GM12878 (cell line): Measurements from ENCODE around the gene SOX5. TPM values are rescaled to one million over a fixed set of nuclear protein-coding genes. Genes with fewer than 3 reads are reported as not detected.

Experiments
- ATAC-seq: fragments of 200-7000 bp; cut with Tn5 transposase; 3 replicates; pipeline ENCODE4 v1.9.1; 2020; ENCODE audit warnings: mild to moderate bottlenecking, moderate library complexity
- BruUV-seq: library from RNA; stranded (reverse); fragments of 400-500 nt; replicated peaks from 2 replicates; lab custom pipeline; 2021; lab: Mats Ljungman, UMichigan
- CTCF ChIA-PET: fragments of 300-600 bp; sonication (Branson Sonifier 250); formaldehyde crosslinking; extraction: SDS; loops from one replicate; lab custom pipeline; 2021; ENCODE audit warnings: inconsistent platforms; lab: Yijun Ruan, JAX
- POLR2A ChIA-PET: fragments of 350-600 bp; formaldehyde crosslinking; extraction: SDS; loops from one replicate; lab custom pipeline; 2021; ENCODE audit warnings: inconsistent platforms; lab: Charles Lee
- RAD21 ChIA-PET: fragments of 300-600 bp; sonication (Branson Sonifier 250); formaldehyde crosslinking; loops from one replicate; lab custom pipeline; 2023; ENCODE audit warnings: antibody characterized with exemption; ENCODE audit not compliant: unreplicated experiment; lab: Charles Lee
- SMC1A ChIA-PET: fragments of 300-600 bp; sonication (Branson Sonifier 250); formaldehyde crosslinking; loops from one replicate; lab custom pipeline; 2023; ENCODE audit not compliant: unreplicated experiment, uncharacterized antibody; lab: Charles Lee
- DNase-seq: peaks from one replicate; pipeline ENCODE4 v3.0.0-alpha.2; 2011; ENCODE audit warnings: low read depth, low spot score
- FAIRE-seq: peaks from 3 replicates; lab custom pipeline; 2011; peaks lifted over from hg19 to GRCh38; lab: Jason Lieb, UNC
- H2AFZ ChIP-seq: 2 replicates; pipeline ENCODE4 v1.6.0; 2011; ENCODE audit warnings: low read depth, low read length, control low read depth; ENCODE audit not compliant: control insufficient read depth
- H3K27ac ChIP-seq: 2 replicates; pipeline ENCODE4 v1.5.1; 2011; ENCODE audit warnings: control low read depth; ENCODE audit not compliant: control insufficient read depth, insufficient read depth
- H3K27me3 ChIP-seq, 2 experiments: replicated peaks in 1 of 2; 2 replicates each; pipeline versions ENCODE4 v1.6.0 to v1.6.1; 2011; ENCODE audit warnings: low read length in 1 of 2; ENCODE audit not compliant: control insufficient read depth in 2 of 2, insufficient read depth in 2 of 2
- H3K36me3 ChIP-seq, 2 experiments: 2 replicates each; pipeline ENCODE4 v1.5.1; 2011; ENCODE audit warnings: low read length in 1 of 2; ENCODE audit not compliant: control insufficient read depth in 2 of 2, insufficient read depth in 2 of 2
- H3K4me1 ChIP-seq: 2 replicates; pipeline ENCODE4 v1.6.1; 2011; ENCODE audit warnings: mild to moderate bottlenecking, low read length, moderate library complexity, mixed read lengths; ENCODE audit not compliant: control insufficient read depth, insufficient read depth
- H3K4me2 ChIP-seq: 2 replicates; pipeline ENCODE4 v1.6.0; 2011; ENCODE audit warnings: control low read depth; ENCODE audit not compliant: control insufficient read depth, insufficient read depth
- H3K4me3 ChIP-seq: fragments of 200-600 bp; sonication (generic); 2 replicates; pipeline ENCODE4 v1.5.1; 2016
- H3K79me2 ChIP-seq: 2 replicates; pipeline ENCODE4 v1.6.0; 2011; ENCODE audit warnings: low read length; ENCODE audit not compliant: control insufficient read depth, insufficient read depth
- H3K9ac ChIP-seq: 2 replicates; pipeline ENCODE4 v1.8.0; 2011; ENCODE audit warnings: low read length, control low read depth, mixed read lengths; ENCODE audit not compliant: control insufficient read depth, insufficient read depth
- H3K9me3 ChIP-seq: replicated peaks from 3 replicates; pipeline ENCODE4 v1.5.1; 2011; ENCODE audit warnings: mild to moderate bottlenecking, low read length; ENCODE audit not compliant: control insufficient read depth, insufficient read depth
- H4K20me1 ChIP-seq: 2 replicates; pipeline ENCODE4 v1.6.0; 2011; ENCODE audit not compliant: control insufficient read depth, insufficient read depth
- CREB1 ChIP-seq: IDR thresholded peaks from 2 replicates; pipeline ENCODE4 v1.6.1; 2012; ENCODE audit warnings: low read depth, mild to moderate bottlenecking, inconsistent platforms
- CREM ChIP-seq: IDR thresholded peaks from 2 replicates; pipeline ENCODE4 v1.6.1; 2014; ENCODE audit warnings: antibody characterized with exemption, low read depth
- EED ChIP-seq: sonication (generic); IDR thresholded peaks from 2 replicates; pipeline ENCODE4 v1.6.1; 2016; ENCODE audit warnings: antibody characterized with exemption, low read depth
- IRF4 ChIP-seq: IDR thresholded peaks from 2 replicates; pipeline ENCODE4 v1.6.1; 2011; ENCODE audit warnings: low read depth, low read length
- KLF5 ChIP-seq: fragments of 450-650 bp; IDR thresholded peaks from 2 replicates; pipeline ENCODE4 v1.6.1; 2014; ENCODE audit warnings: mild to moderate bottlenecking; ENCODE audit not compliant: partially characterized antibody
- MTA2 ChIP-seq: fragments of 450-650 bp; IDR thresholded peaks from 2 replicates; pipeline ENCODE4 v1.6.1; 2016; ENCODE audit warnings: low read depth, mild to moderate bottlenecking, moderate library complexity
- RAD21 ChIP-seq: IDR thresholded peaks from 2 replicates; pipeline ENCODE4 v1.6.1; 2011; ENCODE audit warnings: mild to moderate bottlenecking, low read depth, low read length, moderate library complexity; ENCODE audit not compliant: insufficient read depth
- SMARCA5 ChIP-seq: fragments of 450-650 bp; IDR thresholded peaks from 2 replicates; pipeline ENCODE4 v1.6.1; 2017; ENCODE audit warnings: mild to moderate bottlenecking
- STAT3 ChIP-seq: IDR thresholded peaks from 2 replicates; pipeline ENCODE4 v1.6.1; 2011; ENCODE audit warnings: low read depth, low read length, improper control_type of control experiment
- SUPT20H ChIP-seq: IDR thresholded peaks from 2 replicates; pipeline ENCODE4 v1.6.1; 2011; ENCODE audit warnings: low read depth, mild to moderate bottlenecking, low read length, moderate library complexity, borderline replicate concordance; ENCODE audit not compliant: control insufficient read depth
- TCF12 ChIP-seq: IDR thresholded peaks from 2 replicates; pipeline ENCODE4 v1.6.1; 2011; ENCODE audit warnings: low read depth, mild to moderate bottlenecking, low read length
- USF2 ChIP-seq: IDR thresholded peaks from 2 replicates; pipeline ENCODE4 v1.6.1; 2011; ENCODE audit warnings: low read depth, low read length, improper control_type of control experiment, borderline replicate concordance
- WGBS: methylation state at CpG from one replicate; pipeline ENCODE4 v1.1.6; 2016; ENCODE audit warnings: low lambda C conversion rate; ENCODE audit not compliant: insufficient replicate concordance, insufficient coverage; ENCODE audit errors: missing lambda C conversion rate; 5-methylcytosine and 5-hydroxymethylcytosine counted together
- in situ Hi-C: fragments of 300-500 bp; cut with MboI; formaldehyde crosslinking; loops from 9 replicates; pipeline ENCODE4 v1.14.3; 2018; ENCODE audit warnings: mixed read lengths
- intact Hi-C: fragments of 100-400 bp; cut with micrococcal nuclease; formaldehyde crosslinking; loops from one replicate; pipeline ENCODE4 v1.14.2; 2022; ENCODE audit not compliant: unreplicated experiment
- polyA plus RNA-seq, 11 experiments: library from polyadenylated mRNA; depleted of rRNA in 4 of 11; unstranded in 6 of 11; stranded (reverse) in 5 of 11; fragments of >200 nt; fragmentation: Nextera tagmentation in 4 of 11; fragmentation: Illumina TruSeq in 1 of 11; extraction: Ambion mirVana in 4 of 11; extraction: Trizol in 1 of 11; gene quantifications; 1 replicate in 1 of 11; 2 replicates in 10 of 11; pipeline versions ENCODE4 v1.2.1 to v1.2.3, GENCODE V29; 2011 to 2016; ENCODE audit warnings: inconsistent platforms in 2 of 11, missing spikeins in 2 of 11, low read depth in 1 of 11
- total RNA-seq, 4 experiments: library from RNA; depleted of rRNA in 3 of 4; stranded (reverse); fragments of >200 nt in 3 of 4; fragmentation: Illumina TruSeq in 1 of 4; extraction: Trizol in 1 of 4; gene quantifications; 2 replicates each; pipeline versions ENCODE4 v1.2.1 to v1.2.3, GENCODE V29; 2013 to 2021
- TF ChIP-seq, protein P1 (sequence below): IDR thresholded peaks from 2 replicates; pipeline ENCODE4 v1.6.1; 2011; ENCODE audit warnings: borderline replicate concordance, low read depth, mild to moderate bottlenecking, moderate library complexity, low read length; ENCODE audit not compliant: insufficient read depth, poor library complexity, severe bottlenecking

SOX5 gene
- total and polyA plus RNA-seq, 10 of the 15 experiments (the other 5 are each of a cell fraction or from before 2014, with no cell fraction given): 0.08 to 1.0 (median 0.24) TPM

GRCh38 chr12:23559268-23559753, 390.2 kb downstream of the SOX5 start:
- H3K4me2 ChIP-seq: no peak overlapping the region
- DNase-seq: no peak
- SMC1A ChIA-PET: interaction anchor here (1.0 to 1.2 kb wide), 3 partner anchors 13 to 20 kb away, joined by 3 read pairs; no protein-coding TSS in a partner anchor
- no peak overlapping the region for H3K9ac ChIP-seq
- no peaks in the 10 kb centered on the region for H3K9me3 ChIP-seq
- intact Hi-C loops: no loop called here
- RAD21 ChIA-PET: no interaction called here
- TF ChIP-seq TCF12 (no peak), MTA2 (peak; percentile 66)
- POLR2A ChIA-PET: interaction anchor here (0.5 kb wide), 1 partner anchor 8 kb away, joined by 6 read pairs; no protein-coding TSS in a partner anchor
- no peak overlapping the region for H2AFZ ChIP-seq
- no peaks in the 10 kb centered on the region for H3K4me1 ChIP-seq
- BruUV-seq: no TSS peak
- H3K4me3 ChIP-seq: no peak overlapping the region
- no peaks in the 10 kb centered on the region for H3K79me2 ChIP-seq
- no peaks in the 10 kb centered on the region for H3K27me3 ChIP-seq
- no peak for FAIRE-seq
- CTCF ChIA-PET: no interaction called here
- WGBS: 20% methylated on average over 2 of the region's 2 CpGs
- no peaks in the 10 kb centered on the region for H4K20me1 ChIP-seq
- H3K27ac ChIP-seq: no peak overlapping the region
- in situ Hi-C loops: no loop called here
- H3K36me3 ChIP-seq: no peaks in the 10 kb centered on the region
- peak; percentile 43 for ATAC-seq

GRCh38 chr12:23556661-23557060, 392.8 kb downstream of the SOX5 start:
- H3K27ac ChIP-seq: no peak overlapping the region
- H4K20me1 ChIP-seq: no peaks in the 10 kb centered on the region
- intact Hi-C loops (no loop called here), in situ Hi-C loops (no loop called here)
- ATAC-seq (no peak), FAIRE-seq (no peak), DNase-seq (no peak)
- H3K4me1 ChIP-seq: no peaks in the 10 kb centered on the region
- 46% methylated on average over 5 of the region's 5 CpGs for WGBS
- H3K4me3 ChIP-seq: no peak overlapping the region
- no peaks in the 10 kb centered on the region for H3K36me3 ChIP-seq
- ChIA-PET SMC1A (no interaction called here), CTCF (no interaction called here), RAD21 (no interaction called here), POLR2A (no interaction called here)
- no peak overlapping the region for H3K9ac ChIP-seq
- no TSS peak for BruUV-seq
- H3K27me3 ChIP-seq: no peaks in the 10 kb centered on the region
- H3K9me3 ChIP-seq: no peaks in the 10 kb centered on the region
- H3K79me2 ChIP-seq: no peaks in the 10 kb centered on the region
- no peak overlapping the region for H2AFZ ChIP-seq
- no peak overlapping the region for H3K4me2 ChIP-seq
- TF ChIP-seq IRF4 (no peak), RAD21 (no peak), STAT3 (no peak), KLF5 (no peak), SUPT20H (no peak), CREM (no peak), CREB1 (no peak), SMARCA5 (no peak), EED (no peak), USF2 (no peak)
- TF ChIP-seq, protein P1, sequence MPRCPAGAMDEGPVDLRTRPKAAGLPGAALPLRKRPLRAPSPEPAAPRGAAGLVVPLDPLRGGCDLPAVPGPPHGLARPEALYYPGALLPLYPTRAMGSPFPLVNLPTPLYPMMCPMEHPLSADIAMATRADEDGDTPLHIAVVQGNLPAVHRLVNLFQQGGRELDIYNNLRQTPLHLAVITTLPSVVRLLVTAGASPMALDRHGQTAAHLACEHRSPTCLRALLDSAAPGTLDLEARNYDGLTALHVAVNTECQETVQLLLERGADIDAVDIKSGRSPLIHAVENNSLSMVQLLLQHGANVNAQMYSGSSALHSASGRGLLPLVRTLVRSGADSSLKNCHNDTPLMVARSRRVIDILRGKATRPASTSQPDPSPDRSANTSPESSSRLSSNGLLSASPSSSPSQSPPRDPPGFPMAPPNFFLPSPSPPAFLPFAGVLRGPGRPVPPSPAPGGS: no peak
